GM12878 (cell line): ENCODE measurements around the gene GOPC.

Experiments used
- NR2C2 ChIP-seq: IDR thresholded peaks from 2 replicates; pipeline ENCODE4 v1.6.1; 2011; ENCODE audit warnings: borderline replicate concordance, low read depth; ENCODE audit not compliant: control insufficient read depth, insufficient read length
- ZBTB11 ChIP-seq: fragments of 450-650 bp; formaldehyde crosslinking; IDR thresholded peaks from 2 replicates; pipeline ENCODE4 v1.5.0; 2022; ENCODE audit warnings: mild to moderate bottlenecking, missing genetic modification characterization

GRCh38 chr6:117627533-117627932 lies 25.2 kb upstream of the GOPC start:
- no peak for TF ChIP-seq ZBTB11
- no peak for TF ChIP-seq NR2C2
